ENCODE data around the gene CDC42BPA. TPM values are rescaled to one million over a fixed set of nuclear protein-coding genes. Genes with fewer than 3 reads are reported as not detected.

CDC42BPA gene
- total and polyA plus RNA-seq, 2 donors: 3.7 to 3.9 TPM

GRCh38 chr1:226987623-226988333, 330.5 kb downstream of the CDC42BPA start:
- H3K27ac ChIP-seq (ENCODE audit: low read depth in 1 of 2, low read length in 1 of 2): no peak overlapping the region
- H3K36me3 ChIP-seq (ENCODE audit: control insufficient read depth in 2 of 2, insufficient read depth in 2 of 2, low read length in 1 of 2): peaks cover 28 to 48% of the 10 kb centered on the region in 2 donors
- no peak overlapping the region for H3K4me3 ChIP-seq (ENCODE audit: low read length in 2 of 2)
- peaks cover 0 to 8% of the 10 kb centered on the region in 2 donors for H3K4me1 ChIP-seq (ENCODE audit: control insufficient read depth in 2 of 2, insufficient read depth in 2 of 2, low read length in 2 of 2)
- no peaks in the 10 kb centered on the region for H3K9me3 ChIP-seq (ENCODE audit: control insufficient read depth in 2 of 2, insufficient read depth in 1 of 2, low read length in 1 of 2)
- no peaks in the 10 kb centered on the region for H3K27me3 ChIP-seq (ENCODE audit: control insufficient read depth in 2 of 2, insufficient read depth in 1 of 2, low read length in 1 of 2)
- DNase-seq (ENCODE audit: low read depth in 6 of 9, low spot score in 9 of 9): no peak
- WGBS: 96% methylated on average over 16 of the region's 16 CpGs

GRCh38 chr1:226987179-226987536, 331.1 kb downstream of the CDC42BPA start:
- H3K36me3 ChIP-seq (ENCODE audit: control insufficient read depth in 2 of 2, insufficient read depth in 2 of 2, low read length in 1 of 2): peaks cover 28 to 49% of the 10 kb centered on the region in 2 donors
- H3K4me3 ChIP-seq (ENCODE audit: low read length in 2 of 2): no peak overlapping the region
- no peaks in the 10 kb centered on the region for H3K9me3 ChIP-seq (ENCODE audit: control insufficient read depth in 2 of 2, insufficient read depth in 1 of 2, low read length in 1 of 2)
- H3K4me1 ChIP-seq (ENCODE audit: control insufficient read depth in 2 of 2, insufficient read depth in 2 of 2, low read length in 2 of 2): peaks cover 0 to 8% of the 10 kb centered on the region in 2 donors
- WGBS: 89% methylated on average over 8 of the region's 8 CpGs
- no peaks in the 10 kb centered on the region for H3K27me3 ChIP-seq (ENCODE audit: control insufficient read depth in 2 of 2, insufficient read depth in 1 of 2, low read length in 1 of 2)
- no peak overlapping the region for H3K27ac ChIP-seq (ENCODE audit: low read depth in 1 of 2, low read length in 1 of 2)
- DNase-seq (ENCODE audit: low read depth in 6 of 9, low spot score in 9 of 9): no peak

DNA sequence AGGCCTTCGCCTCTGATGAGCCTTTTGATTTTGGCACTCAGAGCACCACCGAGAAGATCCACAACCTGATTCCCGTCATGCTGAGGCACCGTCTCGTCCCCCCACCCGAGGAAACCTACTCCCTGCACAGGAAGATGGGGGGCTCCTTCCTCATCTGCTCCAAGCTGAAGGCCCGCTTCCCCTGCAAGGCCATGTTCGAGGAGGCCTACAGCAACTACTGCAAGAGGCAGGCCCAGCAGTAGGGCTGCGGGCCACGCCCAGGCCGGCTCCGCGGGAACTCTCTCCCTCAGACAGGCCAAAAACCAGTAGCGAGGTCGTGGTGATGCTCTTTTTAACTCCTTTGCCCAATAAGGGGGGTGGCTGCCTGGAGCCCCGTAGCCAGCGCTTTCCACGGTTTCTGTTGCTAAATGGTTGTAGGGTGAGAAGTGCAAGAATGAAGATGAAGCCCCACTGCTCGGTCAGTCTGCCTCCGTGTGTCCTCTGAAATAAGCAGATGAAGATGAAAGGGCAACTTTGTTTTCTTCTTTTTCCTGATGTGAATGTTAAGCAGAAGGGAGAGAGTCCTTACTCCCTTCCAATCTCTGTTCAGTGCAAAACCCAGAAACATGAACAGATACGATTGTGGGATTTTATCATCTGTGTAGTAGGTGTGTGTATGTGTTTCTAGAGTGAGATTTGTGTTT, 331.7 kb downstream of the CDC42BPA start:
- no peak for DNase-seq (ENCODE audit: low read depth in 6 of 9, low spot score in 9 of 9)
- Histone ChIP-seq H3K4me1 (ENCODE audit: control insufficient read depth in 2 of 2, insufficient read depth in 2 of 2, low read length in 2 of 2) (peaks cover 0 to 8% of the 10 kb centered on the region in 2 donors), H3K27me3 (ENCODE audit: control insufficient read depth in 2 of 2, insufficient read depth in 1 of 2, low read length in 1 of 2) (no peaks in the 10 kb centered on the region), H3K4me3 (ENCODE audit: low read length in 2 of 2) (no peak overlapping the region), H3K36me3 (ENCODE audit: control insufficient read depth in 2 of 2, insufficient read depth in 2 of 2, low read length in 1 of 2) (peaks cover 32 to 49% of the 10 kb centered on the region in 2 donors), H3K9me3 (ENCODE audit: control insufficient read depth in 2 of 2, insufficient read depth in 1 of 2, low read length in 1 of 2) (no peaks in the 10 kb centered on the region), H3K27ac (ENCODE audit: low read depth in 1 of 2, low read length in 1 of 2) (no peak overlapping the region)
- 96% methylated on average over 21 of the region's 21 CpGs for whole genome bisulfite sequencing

DNA sequence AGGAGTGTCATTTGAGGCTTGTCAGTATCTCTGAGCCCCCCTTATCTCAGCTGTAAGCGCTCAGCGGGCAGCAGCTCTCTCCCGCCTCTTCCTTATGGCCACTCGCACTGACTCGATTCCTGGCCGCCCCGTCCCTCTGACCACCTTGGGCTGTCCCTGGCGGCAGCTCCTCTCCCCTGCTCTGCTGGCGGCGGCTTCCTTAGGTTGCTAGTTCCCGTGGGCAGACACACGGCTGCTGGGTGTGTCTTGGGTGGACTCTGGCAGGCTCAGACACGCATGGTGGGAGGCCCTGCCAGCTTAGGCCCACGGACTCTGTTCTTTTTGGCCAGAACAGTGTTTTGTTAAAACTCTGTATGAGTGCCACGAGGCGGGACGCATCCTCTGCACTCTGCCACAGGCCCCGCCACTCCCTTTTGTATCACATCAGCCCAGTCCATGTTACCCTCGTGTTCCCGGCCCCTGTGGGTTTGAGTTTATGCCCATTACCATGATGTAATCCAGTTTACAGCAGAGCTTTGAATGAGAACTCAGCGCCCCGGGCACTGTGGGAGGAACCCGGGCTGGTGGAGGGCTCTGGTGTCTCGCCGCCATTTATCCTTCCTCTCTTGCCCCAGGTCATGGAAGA, 332.3 kb downstream of the CDC42BPA start:
- Histone ChIP-seq H3K4me3 (ENCODE audit: low read length in 2 of 2) (no peak overlapping the region), H3K27me3 (ENCODE audit: control insufficient read depth in 2 of 2, insufficient read depth in 1 of 2, low read length in 1 of 2) (no peaks in the 10 kb centered on the region), H3K4me1 (ENCODE audit: control insufficient read depth in 2 of 2, insufficient read depth in 2 of 2, low read length in 2 of 2) (peaks cover 0 to 8% of the 10 kb centered on the region in 2 donors), H3K36me3 (ENCODE audit: control insufficient read depth in 2 of 2, insufficient read depth in 2 of 2, low read length in 1 of 2) (peaks cover 32 to 49% of the 10 kb centered on the region in 2 donors), H3K27ac (ENCODE audit: low read depth in 1 of 2, low read length in 1 of 2) (no peak overlapping the region), H3K9me3 (ENCODE audit: control insufficient read depth in 2 of 2, insufficient read depth in 1 of 2, low read length in 1 of 2) (no peaks in the 10 kb centered on the region)
- DNase-seq (ENCODE audit: low read depth in 6 of 9, low spot score in 9 of 9): no peak
- 92% methylated on average over 25 of the region's 25 CpGs for WGBS

GRCh38 chr1:226985239-226985838, 333.0 kb downstream of the CDC42BPA start:
- DNase-seq (ENCODE audit: low read depth in 6 of 9, low spot score in 9 of 9): no peak
- Histone ChIP-seq H3K4me3 (ENCODE audit: low read length in 2 of 2) (no peak overlapping the region), H3K27me3 (ENCODE audit: control insufficient read depth in 2 of 2, insufficient read depth in 1 of 2, low read length in 1 of 2) (no peaks in the 10 kb centered on the region), H3K36me3 (ENCODE audit: control insufficient read depth in 2 of 2, insufficient read depth in 2 of 2, low read length in 1 of 2) (peaks cover 32 to 49% of the 10 kb centered on the region in 2 donors), H3K9me3 (ENCODE audit: control insufficient read depth in 2 of 2, insufficient read depth in 1 of 2, low read length in 1 of 2) (no peaks in the 10 kb centered on the region), H3K4me1 (ENCODE audit: control insufficient read depth in 2 of 2, insufficient read depth in 2 of 2, low read length in 2 of 2) (peaks cover 0 to 6% of the 10 kb centered on the region in 2 donors), H3K27ac (ENCODE audit: low read depth in 1 of 2, low read length in 1 of 2) (no peak overlapping the region)
- WGBS: 94% methylated on average over 20 of the region's 20 CpGs

GRCh38 chr1:226984521-226985238, 333.6 kb downstream of the CDC42BPA start:
- Histone ChIP-seq H3K4me1 (ENCODE audit: control insufficient read depth in 2 of 2, insufficient read depth in 2 of 2, low read length in 2 of 2) (peaks cover 0 to 3% of the 10 kb centered on the region in 2 donors), H3K9me3 (ENCODE audit: control insufficient read depth in 2 of 2, insufficient read depth in 1 of 2, low read length in 1 of 2) (no peaks in the 10 kb centered on the region), H3K27ac (ENCODE audit: low read depth in 1 of 2, low read length in 1 of 2) (no peak overlapping the region), H3K27me3 (ENCODE audit: control insufficient read depth in 2 of 2, insufficient read depth in 1 of 2, low read length in 1 of 2) (no peaks in the 10 kb centered on the region), H3K4me3 (ENCODE audit: low read length in 2 of 2) (no peak overlapping the region), H3K36me3 (ENCODE audit: control insufficient read depth in 2 of 2, insufficient read depth in 2 of 2, low read length in 1 of 2) (peaks cover 32 to 49% of the 10 kb centered on the region in 2 donors)
- no peak for DNase-seq (ENCODE audit: low read depth in 6 of 9, low spot score in 9 of 9)
- WGBS: 95% methylated on average over 18 of the region's 18 CpGs

- Histone ChIP-seq H3K4me1 (ENCODE audit: control insufficient read depth in 2 of 2, insufficient read depth in 2 of 2, low read length in 2 of 2) (no peaks in the 10 kb centered on the region), H3K9me3 (ENCODE audit: control insufficient read depth in 2 of 2, insufficient read depth in 1 of 2, low read length in 1 of 2) (no peaks in the 10 kb centered on the region), H3K4me3 (ENCODE audit: low read length in 2 of 2) (no peak overlapping the region), H3K27me3 (ENCODE audit: control insufficient read depth in 2 of 2, insufficient read depth in 1 of 2, low read length in 1 of 2) (no peaks in the 10 kb centered on the region), H3K27ac (ENCODE audit: low read depth in 1 of 2, low read length in 1 of 2) (no peak overlapping the region), H3K36me3 (ENCODE audit: control insufficient read depth in 2 of 2, insufficient read depth in 2 of 2, low read length in 1 of 2) (peaks cover 32 to 51% of the 10 kb centered on the region in 2 donors)
- no peak for DNase-seq (ENCODE audit: low read depth in 6 of 9, low spot score in 9 of 9)
- WGBS: 97% methylated on average over 5 of the region's 5 CpGs
Measured at GRCh38 chr1:226983992-226984364, 334.3 kb downstream of the CDC42BPA start.

GRCh38 chr1:226983247-226983991, 334.9 kb downstream of the CDC42BPA start:
- H3K4me1 ChIP-seq (ENCODE audit: control insufficient read depth in 2 of 2, insufficient read depth in 2 of 2, low read length in 2 of 2): no peaks in the 10 kb centered on the region
- H3K27me3 ChIP-seq (ENCODE audit: control insufficient read depth in 2 of 2, insufficient read depth in 1 of 2, low read length in 1 of 2): no peaks in the 10 kb centered on the region
- H3K4me3 ChIP-seq (ENCODE audit: low read length in 2 of 2): no peak overlapping the region
- peaks cover 32 to 56% of the 10 kb centered on the region in 2 donors for H3K36me3 ChIP-seq (ENCODE audit: control insufficient read depth in 2 of 2, insufficient read depth in 2 of 2, low read length in 1 of 2)
- no peak for DNase-seq (ENCODE audit: low read depth in 6 of 9, low spot score in 9 of 9)
- H3K27ac ChIP-seq (ENCODE audit: low read depth in 1 of 2, low read length in 1 of 2): no peak overlapping the region
- H3K9me3 ChIP-seq (ENCODE audit: control insufficient read depth in 2 of 2, insufficient read depth in 1 of 2, low read length in 1 of 2): no peaks in the 10 kb centered on the region
- 98% methylated on average over 18 of the region's 18 CpGs for WGBS
